GM19240 (cell line): ENCODE data around the gene STRIP2.
"Not testable (repeated sequence)": the region's sequence is repeated elsewhere in the genome, so short reads cannot be mapped to it uniquely, and the experiment has no call there.

Source experiments
- DNase-seq: peaks from one replicate; pipeline ENCODE4 v3.0.0; 2011; ENCODE audit warnings: low spot score; ENCODE audit not compliant: insufficient read length

STRIP2 gene

DNA sequence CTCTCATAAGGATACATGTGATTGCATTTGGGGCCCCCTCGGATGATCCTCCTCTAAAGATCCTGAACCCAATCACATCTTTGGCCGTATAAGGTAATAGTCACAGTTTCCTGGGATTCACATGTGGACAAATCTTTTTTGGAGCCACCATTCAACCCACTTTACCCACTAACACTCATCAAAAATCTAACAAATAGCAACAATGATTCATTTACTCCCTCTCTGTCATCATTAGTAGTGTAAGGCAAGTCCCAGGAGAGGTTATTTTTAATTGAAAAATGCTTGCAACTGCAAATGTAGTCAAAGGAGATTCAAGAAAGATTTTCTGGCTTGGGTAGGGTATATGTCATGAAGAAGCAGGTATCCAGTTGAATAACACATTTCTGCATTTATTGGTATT, 58.2 kb downstream of the STRIP2 start:
- no peak for DNase-seq

DNA sequence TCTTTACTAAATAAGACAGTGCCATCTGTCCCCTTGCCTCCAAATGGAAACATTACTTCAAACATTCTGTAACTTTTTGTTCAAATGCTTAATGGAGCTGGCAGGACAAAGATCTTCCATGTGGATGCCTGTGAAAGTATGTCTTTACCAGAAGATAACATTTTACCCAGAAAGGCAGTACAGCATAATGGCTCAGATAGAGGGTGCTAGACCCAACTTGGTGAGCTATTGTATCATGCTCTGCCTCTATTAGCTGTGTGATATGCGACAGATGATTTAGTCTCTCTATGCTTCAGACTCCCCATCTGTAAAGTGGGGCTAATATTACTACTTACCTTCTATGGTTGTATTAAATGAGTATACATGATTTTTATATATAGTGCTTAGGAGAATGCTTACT, 59.3 kb downstream of the STRIP2 start:
- DNase-seq: no peak

DNA sequence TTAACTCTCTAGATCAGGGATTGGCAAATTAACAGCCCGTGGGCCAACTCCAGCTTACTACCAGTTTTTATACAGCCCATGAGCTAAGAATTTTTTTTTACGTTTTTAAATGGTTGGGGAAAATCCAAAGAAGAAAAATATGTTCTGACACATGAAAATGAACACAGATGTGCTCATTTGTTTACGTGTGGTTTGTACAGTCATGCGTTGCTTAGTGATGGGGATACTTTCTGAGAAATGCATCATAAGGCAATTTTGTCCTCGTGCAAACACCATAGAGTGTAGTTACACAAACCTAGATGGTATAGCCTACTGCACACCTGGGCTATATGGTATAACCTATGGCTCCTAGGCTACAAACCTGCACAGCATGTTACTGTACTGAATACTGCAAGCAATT, 59.8 kb downstream of the STRIP2 start:
- DNase-seq: no peak

DNA sequence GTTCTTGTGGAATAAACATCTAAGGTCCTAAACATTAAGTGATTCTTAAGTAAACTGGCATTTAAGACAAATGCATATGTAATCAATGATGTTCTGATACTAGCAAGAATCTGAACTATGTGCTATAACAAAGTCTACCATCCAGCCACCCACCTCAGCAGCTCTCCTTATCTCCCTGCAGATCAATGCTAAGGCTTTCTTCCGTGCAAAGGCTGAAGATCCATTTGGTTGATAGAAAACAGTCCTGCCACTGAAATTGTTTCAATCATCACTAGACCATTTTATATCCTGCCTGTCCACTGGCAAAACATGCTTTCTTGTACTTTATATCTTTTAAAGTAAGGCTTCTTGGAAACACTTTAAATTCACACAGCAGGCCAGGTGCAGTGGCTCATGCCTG, 61.8 kb downstream of the STRIP2 start:
- DNase-seq: no peak

DNA sequence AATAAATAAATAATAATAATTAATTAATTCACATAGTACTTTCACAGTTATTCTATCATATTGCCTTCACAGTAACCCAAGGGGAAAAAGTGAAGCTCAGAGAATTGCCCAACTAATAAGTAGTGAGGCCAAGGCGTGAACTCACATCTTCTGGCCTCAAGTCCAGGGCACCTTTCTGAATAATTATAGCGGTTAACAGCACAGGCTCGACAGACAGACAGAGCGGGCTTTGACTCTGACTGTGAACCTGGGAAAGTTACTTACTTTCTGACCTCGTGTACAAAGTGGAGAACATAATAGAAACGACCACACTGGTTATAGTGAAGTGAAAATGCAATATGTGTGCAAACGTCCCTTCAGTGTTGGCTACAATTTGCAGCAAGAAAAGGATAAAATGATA, 62.4 kb downstream of the STRIP2 start:
- DNase-seq: no peak

DNA sequence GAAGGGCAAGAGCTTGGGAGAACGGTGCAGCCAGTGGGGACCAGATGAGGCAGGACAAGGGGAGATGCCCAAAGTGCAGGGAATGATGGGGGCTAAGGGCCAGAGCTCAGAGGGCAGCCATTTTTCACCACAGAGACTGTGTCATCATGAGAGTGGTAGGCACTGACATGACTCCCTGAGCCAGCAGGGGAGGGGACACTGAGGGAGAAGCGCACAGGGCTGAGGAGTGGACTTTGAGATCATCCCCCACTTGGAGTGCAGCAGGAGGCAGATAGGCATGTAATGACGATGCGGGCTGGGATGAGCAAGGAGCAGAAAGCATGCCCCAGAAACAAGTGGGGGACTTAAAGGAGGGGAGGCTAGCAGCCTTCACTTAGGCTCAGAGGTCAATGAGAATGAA, 62.9 kb downstream of the STRIP2 start:
- DNase-seq: no peak

DNA sequence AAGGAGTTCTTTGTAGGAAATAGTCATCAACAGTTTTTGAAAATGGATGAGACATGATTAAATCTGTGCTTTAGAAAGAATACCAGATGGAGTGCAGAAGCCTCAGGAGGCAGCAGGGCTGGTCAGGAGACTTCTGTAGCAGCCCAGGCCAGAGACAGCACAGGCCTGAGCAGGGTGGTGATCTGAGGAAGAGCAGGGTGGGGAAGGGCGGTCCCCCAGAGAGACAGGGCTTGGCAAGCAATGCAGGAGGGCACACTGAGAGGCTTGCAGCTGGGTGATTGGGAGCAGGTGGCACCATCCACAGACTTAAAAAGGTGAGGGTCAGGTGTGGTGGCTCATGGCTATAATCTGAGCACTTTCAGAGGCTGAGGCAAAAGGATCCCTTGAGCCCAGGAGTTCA, 63.8 kb downstream of the STRIP2 start:
- no peak for DNase-seq

DNA sequence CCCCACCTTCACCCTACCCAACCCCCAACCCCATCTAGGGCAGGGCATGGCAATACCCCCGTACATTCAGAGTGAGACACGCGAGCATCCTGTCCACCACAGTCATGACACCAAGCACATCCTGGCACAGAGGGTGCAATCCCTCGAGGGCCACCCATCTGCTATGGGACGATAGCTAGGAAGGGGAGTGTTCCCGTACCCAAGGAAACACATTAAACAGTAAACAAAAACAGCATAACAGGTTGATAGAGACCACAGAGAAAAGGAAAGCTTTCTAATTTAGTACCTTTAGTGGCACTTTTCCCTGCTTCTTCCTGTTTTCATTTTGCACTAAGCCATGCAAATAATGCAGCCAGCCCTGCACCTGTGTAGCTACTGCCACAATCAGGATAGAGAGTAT, 65.8 kb downstream of the STRIP2 start:
- no peak for DNase-seq

DNA sequence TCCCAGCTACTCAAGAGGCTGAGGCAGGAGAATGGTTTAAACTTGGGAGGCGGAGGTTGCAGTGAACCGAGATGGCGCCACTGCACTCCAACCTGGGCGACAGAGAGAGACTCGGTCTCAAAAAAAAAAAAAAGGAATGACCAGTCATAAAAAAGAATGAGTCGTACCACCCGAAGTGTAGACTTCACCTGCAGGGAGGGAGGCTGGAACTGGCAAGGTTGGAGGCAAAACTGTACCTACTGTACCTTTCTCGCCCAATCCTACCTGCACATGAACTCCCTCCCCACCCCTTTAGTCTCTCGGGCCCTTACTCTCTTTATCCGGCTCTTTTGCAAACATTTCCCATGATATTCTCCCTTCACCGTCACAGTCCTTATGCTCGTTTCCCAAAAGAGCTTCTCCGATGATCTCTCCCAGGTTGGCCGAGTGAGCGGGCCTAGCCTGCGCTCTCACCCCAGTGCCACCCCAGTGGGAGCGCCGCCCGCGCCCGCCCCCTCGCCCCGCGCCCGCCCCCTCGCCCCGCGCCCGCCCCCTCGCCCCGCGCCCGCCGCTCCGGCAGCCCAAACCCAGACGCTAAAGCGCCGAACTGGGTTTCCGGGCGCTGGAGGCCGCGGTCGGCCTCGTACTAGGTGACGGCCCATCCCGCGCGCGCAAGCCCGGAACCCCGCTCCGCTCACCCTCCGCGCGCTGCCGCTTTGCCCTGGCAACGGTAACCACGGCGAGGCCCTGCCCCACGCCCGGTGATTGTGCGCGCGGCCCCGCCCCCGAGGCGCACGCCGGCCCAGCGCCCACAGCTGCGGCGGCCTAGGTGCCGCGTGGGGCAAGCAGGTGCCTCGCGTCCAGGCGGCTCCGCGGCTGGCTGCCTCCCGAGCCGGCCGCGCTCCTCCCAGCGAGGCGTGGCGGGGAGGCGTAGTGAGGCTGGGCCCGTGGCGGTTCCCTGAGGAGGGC, 67.8 kb downstream of the STRIP2 start, which contains the start of gene SMKR1:
Gene SMKR1, plus strand, starts transcription at position 772 of the 948 bp plus-strand sequence. CDS start 294 bp downstream, outside the sequence.
- DNase-seq: peak; percentile 83

DNA sequence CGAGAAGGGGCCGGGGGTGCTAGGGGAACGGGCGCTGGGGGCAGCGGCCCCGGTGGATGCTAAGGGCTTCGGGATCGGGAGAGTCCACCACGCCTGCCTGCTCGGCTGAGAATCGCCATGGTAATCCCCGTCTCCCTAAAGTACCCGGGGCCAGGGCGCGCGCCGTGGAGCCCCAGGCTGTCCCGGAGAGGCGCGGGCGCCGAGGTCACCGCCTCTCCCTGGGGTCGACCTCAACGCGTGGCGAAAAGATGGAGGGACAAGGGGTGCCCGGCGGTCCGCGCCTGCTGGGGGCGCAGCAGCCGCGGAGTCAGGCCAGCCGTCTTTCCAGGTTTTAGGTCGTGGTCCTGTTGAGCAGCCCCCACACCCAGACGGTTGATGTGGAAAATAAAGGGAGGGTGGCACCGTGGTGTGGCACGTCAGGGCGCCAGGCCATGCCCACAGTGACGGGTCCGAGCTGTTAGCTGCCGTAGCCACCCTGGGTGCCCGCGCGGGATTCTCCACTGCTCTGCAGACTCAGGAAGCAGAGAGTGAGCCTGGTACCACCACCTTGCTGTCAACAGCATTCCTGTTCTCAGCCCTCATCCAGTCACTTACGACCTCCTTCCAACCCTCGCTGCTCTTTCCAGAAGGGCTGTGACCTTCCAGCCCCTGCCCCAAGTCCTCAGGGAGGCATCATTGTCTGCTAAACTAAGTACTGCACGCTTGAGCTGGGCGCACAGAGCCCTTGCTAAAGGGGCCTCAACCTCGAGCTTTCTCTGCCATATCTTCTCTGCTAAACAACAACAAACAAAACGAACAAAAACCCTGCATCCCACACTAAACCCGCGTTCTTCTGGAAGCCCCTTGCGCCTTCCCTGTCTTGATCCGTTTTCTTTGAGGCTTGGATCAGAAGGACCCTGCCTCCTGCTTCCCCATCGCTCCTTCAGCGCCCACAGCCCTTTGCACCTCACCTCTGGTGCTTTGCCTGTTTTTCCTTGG, 68.8 kb downstream of the STRIP2 start:
- no peak for DNase-seq

DNA sequence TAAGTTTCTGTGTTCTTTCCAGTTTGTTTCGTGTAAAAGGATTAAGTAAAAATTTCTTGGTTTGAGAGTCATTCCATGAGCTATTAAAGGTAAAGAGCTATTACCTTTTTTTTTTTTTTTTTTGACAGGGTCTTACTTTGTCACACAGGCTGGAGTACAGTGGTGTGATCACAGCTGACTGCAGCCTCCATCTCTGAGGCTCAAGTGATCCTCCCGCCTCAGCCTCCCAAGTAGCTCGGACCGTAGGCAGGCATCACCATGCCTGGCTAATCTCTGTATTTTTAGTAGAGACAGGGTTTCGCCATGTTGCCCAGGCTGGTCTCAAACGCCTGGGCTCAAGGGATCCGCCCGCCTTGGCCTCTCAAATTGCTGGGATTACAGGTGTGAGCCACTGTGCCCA, 69.5 kb downstream of the STRIP2 start:
- DNase-seq: no peak

DNA sequence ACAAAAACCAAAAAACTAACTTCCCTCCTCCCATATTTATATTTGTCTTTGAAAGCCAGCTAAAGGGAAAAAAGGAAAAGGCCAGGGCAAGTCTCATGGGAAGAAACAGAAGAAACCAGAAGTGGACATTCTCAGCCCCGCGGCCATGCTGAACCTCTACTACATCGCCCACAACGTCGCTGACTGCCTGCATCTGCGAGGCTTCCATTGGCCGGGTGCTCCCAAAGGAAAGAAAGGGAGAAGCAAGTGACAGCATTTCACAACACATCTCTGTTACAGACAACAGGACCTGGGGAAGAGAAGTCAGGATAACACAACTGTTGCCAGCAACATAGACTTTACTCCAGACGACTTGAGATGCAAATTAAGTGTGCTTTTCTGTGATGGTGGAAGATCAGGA, 78.0 kb downstream of the STRIP2 start:
- DNase-seq: no peak

DNA sequence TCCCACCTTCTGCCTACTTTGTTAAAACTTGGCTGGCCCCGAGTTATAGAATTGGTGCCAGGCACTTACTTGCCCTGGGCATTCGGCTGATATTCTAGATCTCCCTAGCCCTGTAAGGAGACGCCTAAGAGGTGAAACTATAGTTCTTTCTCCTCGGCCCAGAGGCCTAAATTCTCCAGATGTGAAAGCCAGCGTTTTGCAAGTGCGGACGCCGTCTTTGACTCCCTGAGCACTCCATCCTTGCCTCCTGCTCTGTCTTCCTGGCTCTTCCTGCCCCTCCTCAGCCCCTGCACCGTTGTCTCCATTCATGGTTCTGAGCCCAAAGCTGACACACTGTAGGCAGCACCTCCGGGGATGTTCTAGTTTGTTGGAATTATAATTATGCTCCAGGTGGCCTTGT, 79.3 kb downstream of the STRIP2 start:
- no peak for DNase-seq

DNA sequence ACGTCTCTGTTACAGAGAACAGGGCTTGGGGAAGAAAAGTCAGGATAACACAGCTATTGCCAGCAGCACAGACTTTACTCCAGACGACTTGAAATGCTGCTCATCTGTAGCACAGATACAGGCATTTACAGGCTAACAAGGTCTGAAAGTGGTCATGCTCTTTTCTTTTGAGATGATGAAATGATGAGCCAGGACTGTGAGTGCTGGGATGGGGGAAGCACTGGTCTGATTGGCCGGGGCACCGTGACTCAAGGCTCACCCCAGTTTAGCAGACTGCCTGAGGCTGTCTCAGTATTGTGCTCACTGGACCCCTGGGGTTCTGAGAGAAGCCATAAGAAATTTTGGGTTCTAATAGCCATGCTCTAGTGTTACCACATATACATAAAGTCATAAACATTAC, 80.5 kb downstream of the STRIP2 start:
- no peak for DNase-seq

DNA sequence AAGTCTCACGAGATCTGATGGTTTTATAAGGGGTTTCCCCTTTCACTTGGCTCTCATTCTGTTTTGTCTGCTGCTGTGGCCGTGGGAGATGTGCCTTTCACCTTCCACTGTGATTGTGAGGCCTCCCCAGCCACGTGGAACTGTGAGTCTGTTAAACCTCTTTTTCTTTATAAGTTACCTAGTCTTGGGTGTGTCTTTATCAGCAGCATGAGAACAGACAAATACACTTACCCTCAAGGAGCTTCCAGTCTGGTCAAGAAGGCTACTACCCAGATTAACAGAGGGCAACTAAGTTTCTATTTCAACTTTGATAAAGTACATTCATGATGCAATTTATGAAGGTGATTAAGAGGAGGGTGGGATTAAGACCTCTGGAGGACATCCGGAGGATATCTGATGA, 81.1 kb downstream of the STRIP2 start:
- DNase-seq: no peak

DNA sequence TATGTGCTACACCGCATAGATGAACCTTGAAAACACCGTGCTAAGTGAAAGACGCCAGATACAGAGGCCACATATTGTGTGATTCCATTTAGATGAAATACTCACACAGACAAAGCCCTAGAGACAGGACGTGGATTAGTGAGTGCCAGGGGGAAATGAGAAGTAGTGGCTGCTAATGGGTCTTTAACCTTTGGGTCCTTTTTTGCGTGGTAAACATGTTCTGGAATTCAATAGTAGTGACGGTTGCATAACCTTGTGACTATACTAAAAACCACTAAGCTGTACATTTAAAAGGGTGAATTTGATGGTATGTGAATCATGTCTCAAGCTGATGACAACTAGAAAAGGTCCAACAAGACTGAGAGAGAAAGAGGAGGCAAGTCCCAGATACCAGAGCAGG, 83.7 kb downstream of the STRIP2 start:
- DNase-seq: no peak

DNA sequence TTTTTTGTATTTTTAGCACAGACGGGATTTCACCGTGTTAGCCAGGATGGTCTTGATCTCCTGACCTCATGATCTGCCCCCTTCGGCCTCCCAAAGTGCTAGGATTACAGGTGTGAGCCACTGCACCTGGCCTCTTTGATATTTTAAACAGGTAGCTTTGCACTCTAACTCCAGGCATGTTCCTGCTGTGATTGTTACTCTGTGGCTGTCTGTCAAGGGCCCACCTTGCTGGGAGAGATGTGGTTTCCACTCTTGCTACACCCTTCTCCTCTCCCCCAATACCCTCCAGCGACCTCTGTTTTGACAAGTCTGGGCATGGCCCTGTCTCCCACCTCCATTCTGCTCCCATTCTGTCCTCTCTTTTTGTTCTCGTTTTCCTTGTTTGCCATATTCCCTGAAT, 85.2 kb downstream of the STRIP2 start:
- no peak for DNase-seq

DNA sequence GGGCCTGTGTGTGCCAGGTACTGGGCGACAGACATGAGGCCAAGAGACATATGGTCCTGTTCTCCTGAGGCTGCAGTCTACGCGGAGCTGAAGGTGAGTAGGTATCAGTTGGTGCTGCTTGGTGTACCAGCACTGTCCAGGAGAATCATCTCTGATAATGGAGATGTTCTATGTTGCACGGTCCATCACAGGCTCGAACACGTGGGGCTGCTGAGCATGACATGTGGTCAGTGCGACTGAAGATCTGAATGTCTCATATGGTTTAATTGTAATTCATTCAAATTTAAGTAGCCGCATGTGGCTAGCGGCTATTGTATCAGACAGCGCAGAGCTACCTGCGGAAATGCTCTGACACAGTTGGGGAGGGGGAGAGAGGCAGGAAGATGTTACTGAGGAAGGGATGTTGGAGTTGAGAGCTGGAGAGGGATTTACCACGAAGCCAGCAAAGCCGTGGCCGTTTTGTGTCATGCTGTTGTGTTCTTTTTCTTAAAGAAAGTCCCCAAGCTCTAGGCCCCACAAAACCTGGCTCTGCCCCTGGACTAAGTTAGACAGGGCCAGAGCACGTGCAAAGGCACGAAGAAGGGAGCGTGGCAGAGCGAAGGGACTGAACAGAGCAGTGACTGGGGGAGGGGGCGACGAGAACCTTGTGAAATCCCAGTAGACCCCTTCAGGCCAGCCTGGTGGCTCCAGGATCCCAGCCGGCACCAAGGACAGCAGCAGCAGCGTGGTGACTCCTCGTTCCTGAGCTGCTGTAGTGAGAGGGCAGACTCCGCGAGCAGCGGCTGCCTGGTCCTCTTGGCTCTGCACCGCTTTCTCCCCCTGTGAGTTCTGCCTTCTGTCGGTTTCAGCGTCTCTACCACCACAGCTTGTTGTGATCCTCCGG, 88.1 kb downstream of the STRIP2 start:
- no peak for DNase-seq

DNA sequence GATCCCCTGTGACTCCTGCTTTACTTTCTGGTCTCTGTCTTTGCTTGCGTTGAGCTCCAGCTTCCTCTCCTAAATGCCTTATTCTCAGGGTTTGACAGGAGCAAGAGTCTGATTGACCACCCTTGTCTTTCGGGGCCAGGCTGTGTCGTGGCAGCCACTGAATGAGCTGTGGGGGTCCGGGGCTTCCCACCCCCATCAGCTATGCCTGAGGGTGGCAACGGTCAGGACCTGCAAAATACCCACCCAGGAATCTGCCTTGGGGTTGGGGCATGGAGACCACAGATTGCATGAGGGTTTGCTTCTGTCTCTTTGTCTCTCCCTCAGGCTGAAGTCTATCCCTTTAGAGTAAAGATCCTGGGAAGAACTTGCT, 88.7 kb downstream of the STRIP2 start:
- no peak for DNase-seq

DNA sequence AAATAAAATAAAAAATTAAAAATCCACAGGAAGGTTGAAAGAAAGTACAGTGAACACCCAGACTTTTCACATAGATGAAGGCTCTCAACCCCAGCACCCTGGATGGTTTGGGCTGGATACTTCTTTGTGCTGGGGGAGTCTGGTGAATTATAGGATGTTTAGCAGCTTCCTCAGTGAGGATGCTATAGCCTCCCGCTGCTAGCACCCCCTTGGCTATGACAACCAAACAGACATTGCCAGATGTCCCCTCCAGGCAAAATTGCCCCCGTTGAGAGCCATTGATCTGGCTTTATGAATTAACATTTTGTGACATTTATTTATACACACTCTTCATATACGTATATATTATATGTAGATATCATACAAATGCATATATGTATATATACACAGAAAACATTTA, 89.7 kb downstream of the STRIP2 start:
- DNase-seq: no peak

DNA sequence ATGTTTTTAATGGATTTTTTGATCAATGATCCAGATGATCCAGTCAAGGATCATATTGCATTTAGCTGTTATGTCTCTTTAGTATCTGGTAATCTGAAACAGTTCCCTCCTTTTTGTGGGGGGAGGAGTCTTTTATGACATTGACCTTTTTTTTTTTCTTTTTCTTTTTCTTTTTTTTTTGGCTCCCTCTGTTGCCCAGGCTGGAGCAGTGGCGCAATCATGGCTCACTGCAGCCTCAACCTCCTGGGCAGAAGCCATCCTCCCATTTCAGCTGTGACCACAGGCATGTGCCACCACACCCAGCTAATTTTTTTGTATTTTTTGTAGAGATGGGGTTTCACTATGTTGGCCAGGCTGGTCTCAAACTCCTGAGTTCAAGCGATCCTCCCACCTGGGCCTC, 90.2 kb downstream of the STRIP2 start:
- not testable (repeated sequence) for DNase-seq
